Measurements from ENCODE around the gene SFMBT1. TPM values are rescaled to one million over a fixed set of nuclear protein-coding genes. Genes with fewer than 3 reads are reported as not detected.

Gene SFMBT1
- total and polyA plus RNA-seq, 2 donors from 2014 or later = 3.4 to 16.0 TPM

DNA sequence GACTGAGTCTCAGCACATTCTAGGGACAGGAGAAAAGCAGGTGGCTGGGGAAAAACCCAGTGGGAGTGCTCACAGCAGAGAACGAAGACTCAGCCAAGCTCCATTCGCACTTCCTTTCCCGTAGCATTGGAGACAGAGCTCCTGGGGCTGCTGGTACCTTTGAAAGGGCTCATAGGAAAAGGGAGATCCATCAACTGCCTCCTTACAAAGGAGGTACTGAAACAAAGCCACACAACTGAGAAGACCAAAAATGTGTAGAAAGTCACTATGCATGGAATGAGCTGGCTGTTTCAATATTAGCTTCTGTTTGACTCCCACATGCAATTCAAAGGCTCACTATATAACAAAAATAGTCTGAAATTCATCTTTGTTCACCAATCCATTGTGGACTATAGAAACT, 165.4 kb downstream of the SFMBT1 start:
- H3K4me3 ChIP-seq (ENCODE audit: low read length in 3 of 3) = no peak overlapping the region
- no peak for FAIRE-seq

DNA sequence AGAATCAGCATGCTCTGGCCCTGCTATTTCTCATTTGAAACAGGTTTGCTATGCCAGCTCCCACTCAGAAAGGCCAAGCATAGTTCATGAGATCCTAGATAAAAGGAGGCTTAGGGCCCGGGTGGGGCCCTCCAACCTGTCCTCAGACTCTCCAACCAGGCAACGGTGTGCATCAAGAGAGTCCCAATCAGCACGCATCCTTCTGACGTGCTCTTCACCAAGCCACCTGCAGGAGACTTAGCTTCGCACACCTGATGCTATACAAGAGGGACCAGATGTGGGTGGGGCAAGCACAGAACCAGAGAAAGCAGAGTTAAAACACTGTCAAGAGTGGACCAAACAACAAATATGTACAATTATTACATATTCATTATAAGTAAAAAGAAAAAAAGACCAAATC, 165.8 kb downstream of the SFMBT1 start:
- intact Hi-C loops (cut with DNase I) = no loop called here
- H3K27ac ChIP-seq (ENCODE audit: low read depth in 2 of 2, low read length in 2 of 2) = no peak overlapping the region
- no peak for FAIRE-seq
- H3K9ac ChIP-seq (ENCODE audit: low read length in 3 of 3) = no peak overlapping the region
- H3K27me3 ChIP-seq (ENCODE audit: control insufficient read depth, insufficient read depth, low read length) = no peaks in the 10 kb centered on the region
- H3K9me3 ChIP-seq (ENCODE audit: control insufficient read depth in 2 of 3, insufficient read depth in 1 of 3, low read length in 3 of 3) = no peaks in the 10 kb centered on the region
- no peaks in the 10 kb centered on the region for H3K36me3 ChIP-seq (ENCODE audit: control insufficient read depth in 2 of 3, insufficient read depth in 3 of 3, low read length in 3 of 3)
- TF ChIP-seq, protein P1, sequence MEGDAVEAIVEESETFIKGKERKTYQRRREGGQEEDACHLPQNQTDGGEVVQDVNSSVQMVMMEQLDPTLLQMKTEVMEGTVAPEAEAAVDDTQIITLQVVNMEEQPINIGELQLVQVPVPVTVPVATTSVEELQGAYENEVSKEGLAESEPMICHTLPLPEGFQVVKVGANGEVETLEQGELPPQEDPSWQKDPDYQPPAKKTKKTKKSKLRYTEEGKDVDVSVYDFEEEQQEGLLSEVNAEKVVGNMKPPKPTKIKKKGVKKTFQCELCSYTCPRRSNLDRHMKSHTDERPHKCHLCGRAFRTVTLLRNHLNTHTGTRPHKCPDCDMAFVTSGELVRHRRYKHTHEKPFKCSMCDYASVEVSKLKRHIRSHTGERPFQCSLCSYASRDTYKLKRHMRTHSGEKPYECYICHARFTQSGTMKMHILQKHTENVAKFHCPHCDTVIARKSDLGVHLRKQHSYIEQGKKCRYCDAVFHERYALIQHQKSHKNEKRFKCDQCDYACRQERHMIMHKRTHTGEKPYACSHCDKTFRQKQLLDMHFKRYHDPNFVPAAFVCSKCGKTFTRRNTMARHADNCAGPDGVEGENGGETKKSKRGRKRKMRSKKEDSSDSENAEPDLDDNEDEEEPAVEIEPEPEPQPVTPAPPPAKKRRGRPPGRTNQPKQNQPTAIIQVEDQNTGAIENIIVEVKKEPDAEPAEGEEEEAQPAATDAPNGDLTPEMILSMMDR (IDR thresholded peaks at IDR 0.05; ENCODE audit: borderline replicate concordance, extremely low read depth, insufficient read depth) = no peak
- H3K4me3 ChIP-seq (ENCODE audit: low read length in 3 of 3) = no peak overlapping the region
- no peak for DNase-seq
- peaks cover 0 to 4% (median 0%) of the 10 kb centered on the region in 3 donors for H3K4me1 ChIP-seq (ENCODE audit: control insufficient read depth in 2 of 3, insufficient read depth in 2 of 3, low read depth in 1 of 3, low read length in 3 of 3)

More for the DNA sequence above, 165.4 kb downstream of the SFMBT1 start:
- Histone ChIP-seq H3K27me3 (ENCODE audit: control insufficient read depth, insufficient read depth, low read length) (no peaks in the 10 kb centered on the region), H3K27ac (ENCODE audit: low read depth in 2 of 2, low read length in 2 of 2) (no peak overlapping the region), H3K4me1 (ENCODE audit: control insufficient read depth in 2 of 3, insufficient read depth in 2 of 3, low read depth in 1 of 3, low read length in 3 of 3) (peaks cover 0 to 4% (median 0%) of the 10 kb centered on the region in 3 donors), H3K36me3 (ENCODE audit: control insufficient read depth in 2 of 3, insufficient read depth in 3 of 3, low read length in 3 of 3) (no peaks in the 10 kb centered on the region), H3K9me3 (ENCODE audit: control insufficient read depth in 2 of 3, insufficient read depth in 1 of 3, low read length in 3 of 3) (no peaks in the 10 kb centered on the region), H3K9ac (ENCODE audit: low read length in 3 of 3) (no peak overlapping the region)
- TF ChIP-seq, protein P1 (IDR thresholded peaks at IDR 0.05; ENCODE audit: borderline replicate concordance, extremely low read depth, insufficient read depth) = no peak
- intact Hi-C loops (cut with DNase I) = no loop called here
- no peak for DNase-seq

DNA sequence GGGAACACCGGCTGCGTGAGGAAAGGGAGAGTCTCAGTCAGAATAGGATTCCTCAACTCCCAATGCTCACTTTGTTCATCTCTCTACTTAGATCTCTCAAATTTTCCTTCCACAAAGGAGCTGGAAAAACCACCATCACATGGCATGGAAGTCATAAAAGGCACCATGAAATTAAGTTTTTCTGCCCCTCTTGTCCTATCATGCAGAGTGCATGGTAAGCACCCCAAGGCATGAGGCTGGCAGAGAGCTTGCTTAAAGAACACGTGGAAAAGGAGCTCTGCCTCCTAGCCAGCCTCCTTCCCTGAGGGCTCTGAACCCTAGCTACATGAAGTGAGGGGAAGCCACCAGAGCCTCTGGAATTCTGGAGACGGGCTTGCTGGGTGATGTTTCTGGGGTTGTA, 166.3 kb downstream of the SFMBT1 start:
- Histone ChIP-seq H3K9me3 (ENCODE audit: control insufficient read depth in 2 of 3, insufficient read depth in 1 of 3, low read length in 3 of 3) (no peaks in the 10 kb centered on the region), H3K4me1 (ENCODE audit: control insufficient read depth in 2 of 3, insufficient read depth in 2 of 3, low read depth in 1 of 3, low read length in 3 of 3) (peaks cover 0 to 4% (median 0%) of the 10 kb centered on the region in 3 donors), H3K36me3 (ENCODE audit: control insufficient read depth in 2 of 3, insufficient read depth in 3 of 3, low read length in 3 of 3) (no peaks in the 10 kb centered on the region), H3K9ac (ENCODE audit: low read length in 3 of 3) (no peak overlapping the region), H3K27ac (ENCODE audit: low read depth in 2 of 2, low read length in 2 of 2) (no peak overlapping the region), H3K27me3 (ENCODE audit: control insufficient read depth, insufficient read depth, low read length) (no peaks in the 10 kb centered on the region), H3K4me3 (ENCODE audit: low read length in 3 of 3) (no peak overlapping the region)
- TF ChIP-seq, protein P1 (IDR thresholded peaks at IDR 0.05; ENCODE audit: borderline replicate concordance, extremely low read depth, insufficient read depth) = no peak
- intact Hi-C loops (cut with DNase I) = no loop called here
- no peak for DNase-seq
- FAIRE-seq = no peak

DNA sequence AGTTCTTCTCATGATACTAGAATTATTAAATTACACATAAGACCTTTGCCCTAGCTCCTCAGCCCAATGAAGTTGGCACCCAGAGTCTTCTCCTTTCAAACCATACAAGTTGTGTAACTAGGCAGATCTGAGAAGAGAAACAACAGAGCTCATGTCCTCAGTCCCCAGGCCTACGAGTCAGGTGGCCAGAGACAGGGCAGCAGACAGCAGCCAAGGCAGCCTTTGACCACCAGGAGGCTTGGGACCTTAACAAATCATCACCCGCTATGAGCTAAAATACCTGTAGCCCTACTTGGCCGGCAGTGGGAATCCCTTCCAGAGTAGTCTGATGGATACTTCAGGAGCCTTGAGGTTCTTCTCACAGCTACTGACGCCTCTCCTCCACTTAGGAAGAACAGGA, 166.8 kb downstream of the SFMBT1 start:
- H3K27me3 ChIP-seq (ENCODE audit: control insufficient read depth, insufficient read depth, low read length) = no peaks in the 10 kb centered on the region
- FAIRE-seq = no peak

More for the DNA sequence above, 166.8 kb downstream of the SFMBT1 start:
- no peak for DNase-seq
- H3K4me1 ChIP-seq (ENCODE audit: control insufficient read depth in 2 of 3, insufficient read depth in 2 of 3, low read depth in 1 of 3, low read length in 3 of 3) = peaks cover 0 to 4% (median 0%) of the 10 kb centered on the region in 3 donors
- H3K9ac ChIP-seq (ENCODE audit: low read length in 3 of 3) = no peak overlapping the region
- no peaks in the 10 kb centered on the region for H3K9me3 ChIP-seq (ENCODE audit: control insufficient read depth in 2 of 3, insufficient read depth in 1 of 3, low read length in 3 of 3)
- no peak overlapping the region for H3K4me3 ChIP-seq (ENCODE audit: low read length in 3 of 3)
- TF ChIP-seq, protein P1 (IDR thresholded peaks at IDR 0.05; ENCODE audit: borderline replicate concordance, extremely low read depth, insufficient read depth) = no peak
- no peaks in the 10 kb centered on the region for H3K36me3 ChIP-seq (ENCODE audit: control insufficient read depth in 2 of 3, insufficient read depth in 3 of 3, low read length in 3 of 3)
- H3K27ac ChIP-seq (ENCODE audit: low read depth in 2 of 2, low read length in 2 of 2) = no peak overlapping the region
- intact Hi-C loops (cut with DNase I) = no loop called here
